Heart right ventricle (tissue), 16 donors: ENCODE measurements around the gene BRAF. TPM values are rescaled to one million over a fixed set of nuclear protein-coding genes. Genes with fewer than 3 reads are reported as not detected.
"Not testable (repeated sequence)": the region's sequence is repeated elsewhere in the genome, so short reads cannot be mapped to it uniquely, and the experiment has no call there.

Experiments
- ATAC-seq, 8 donors: fragments of 200-7000 bp; cut with Tn5 transposase; one replicate each; pipeline ENCODE4 v1.9.1; 2020; ENCODE audit warnings: mild to moderate bottlenecking in 8 of 8, moderate library complexity in 8 of 8, moderate number of reproducible peaks in 1 of 8
- DNase-seq, 2 donors: peaks; one replicate each; pipeline ENCODE4 v3.0.0-alpha.2; 2020
- H3K27ac ChIP-seq, 10 donors: fragments of 200-600 bp; sonication (generic) in 2 of 10; one replicate each; pipeline versions ENCODE4 v1.5.0 to v1.8.0; 2020 to 2022; ENCODE audit warnings: mild to moderate bottlenecking in 3 of 10
- H3K27me3 ChIP-seq, 7 donors: fragments of 200-600 bp; one replicate each; pipeline ENCODE4 v1.8.0; 2021 to 2022; ENCODE audit warnings: mild to moderate bottlenecking in 2 of 7
- H3K36me3 ChIP-seq, 9 donors: fragments of 200-600 bp; sonication (generic) in 1 of 9; one replicate each; pipeline versions ENCODE4 v1.5.0 to v1.8.0; 2020 to 2022; ENCODE audit warnings: mild to moderate bottlenecking in 2 of 9
- H3K4me1 ChIP-seq, 9 donors: fragments of 200-600 bp; sonication (generic) in 1 of 9; one replicate each; pipeline versions ENCODE4 v1.5.0 to v1.8.0; 2020 to 2022; ENCODE audit warnings: mild to moderate bottlenecking in 4 of 9
- H3K4me3 ChIP-seq, 10 donors: fragments of 200-600 bp; sonication (generic) in 2 of 10; one replicate each; pipeline versions ENCODE4 v1.5.0 to v1.8.0; 2020 to 2022; ENCODE audit warnings: mild to moderate bottlenecking in 7 of 10, moderate library complexity in 2 of 10
- H3K9me3 ChIP-seq, 11 donors: fragments of 200-600 bp in 10 of 11; sonication (generic) in 2 of 11; one replicate each; pipeline versions ENCODE4 v1.5.0 to v1.8.0; 2013 to 2022; ENCODE audit warnings: mild to moderate bottlenecking in 2 of 11, control low read depth in 1 of 11, moderate library complexity in 1 of 11
- WGBS, 2 donors: extraction: QIAGEN DNeasy Blood & Tissue Kit; methylation state at CpG; one replicate each; pipeline ENCODE4 v1.1.7; 2013; ENCODE audit warnings: inconsistent platforms in 1 of 2; 5-methylcytosine and 5-hydroxymethylcytosine counted together
- intact Hi-C, 10 donors: fragments of 100-400 bp; cut with DNase I; formaldehyde crosslinking; loops; one replicate each; pipeline versions ENCODE4 v1.11.1 to v1.14.2; 2022
- polyA plus RNA-seq, 2 donors: library from polyadenylated mRNA; stranded (reverse); fragments of 200-250 nt; gene quantifications; one replicate each; pipeline ENCODE4 v1.2.3, GENCODE V29; 2013
- total RNA-seq, 10 donors: library from RNA; stranded (reverse); fragmentation: NEBNext Ultra II Directional in 3 of 10; extraction: Animal tissue kit (Norgen Biotek cat#: 25700) in 3 of 10; gene quantifications; one replicate each; pipeline versions ENCODE4 v1.2.1 to v1.2.4, GENCODE V29; 2021 to 2023
- TF ChIP-seq, protein P1 (sequence below), 9 donors: fragments of 200-600 bp; sonication (generic) in 2 of 9; IDR thresholded peaks; one replicate each; pipeline versions ENCODE4 v1.5.0 to v1.8.0; 2021 to 2022; ENCODE audit warnings: antibody characterized with exemption in 9 of 9, mild to moderate bottlenecking in 5 of 9, moderate library complexity in 1 of 9
- donor health status: Arrhythmogenic right ventricular cardiomyopathy.
- donor health status: ischemic (EF 13 %, LVEDD 7.1; RV severe dilation, severe dysfunction).
- donor health status: healthy with polysubstance abuse.
- donor health status: DM: no; HTN: yes; CAD: no.
- donor health status: DM: no; HTN: no; CAD: no.
- donor health status: ischemic (EF 25% LVEDD 6.9; RV normal size, moderate dysfunction).
- donor health status: ischemic (EF 25% LVEDD 5.7; RV mildly dilated, moderate dysfunction).
- donor health status: healthy.
- donor health status: DM: yes; HTN: yes; CAD: no.
- donor health status: Ischemic cardiomyopathy.
- donor health status: ischemic (EF 35%, LVEDD 5.7; RV mildly dilated, moderate dysfunction).
- donor health status: nonischemic (EF 11% LVEDD 7.7; RV severe dilation, severe dysfunction).
- donor health status: DM: yes; HTN: yes; CAD: no.
- donor health status: PGD.
- donor health status: ischemic (EF 29% LVEDD 5.4; RV normal size, mild dysfunction).
- donor health status: nonischemic (EF 23%, LVEDD 6.1; RV moderate dilation, normal function).

The BRAF gene
- total and polyA plus RNA-seq, 12 donors = 3.8 to 36.8 (median 23.2) TPM

DNA sequence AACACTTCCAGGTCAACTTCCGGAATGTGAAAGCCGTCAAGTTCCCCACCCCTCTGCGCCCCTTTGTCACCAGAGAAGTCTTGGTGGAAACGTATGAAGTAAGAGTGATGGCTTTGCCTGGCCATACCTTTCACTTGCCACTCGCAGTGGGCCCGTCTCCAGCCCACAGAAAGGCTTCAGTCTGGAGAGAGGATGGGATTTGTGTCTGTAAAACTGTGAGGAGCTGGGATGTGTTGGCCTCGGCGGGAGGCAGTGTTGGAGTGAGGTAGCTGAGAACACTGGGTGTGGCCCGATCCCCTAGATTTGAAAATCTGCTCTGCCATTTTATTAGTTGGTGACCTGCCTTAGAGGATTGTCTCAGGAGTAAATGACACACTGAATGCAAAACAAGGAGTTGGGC, 245.5 kb downstream of the BRAF start:
- 91 to 94% methylated on average over 9 of the region's 9 CpGs for WGBS, 2 donors
- no peak for DNase-seq
- H3K27ac ChIP-seq = no peak overlapping the region
- ATAC-seq = no peak
- peaks cover 0 to 20% (median 14%) of the 10 kb centered on the region in 9 donors for H3K4me1 ChIP-seq
- no peak overlapping the region for H3K4me3 ChIP-seq
- TF ChIP-seq, protein P1, sequence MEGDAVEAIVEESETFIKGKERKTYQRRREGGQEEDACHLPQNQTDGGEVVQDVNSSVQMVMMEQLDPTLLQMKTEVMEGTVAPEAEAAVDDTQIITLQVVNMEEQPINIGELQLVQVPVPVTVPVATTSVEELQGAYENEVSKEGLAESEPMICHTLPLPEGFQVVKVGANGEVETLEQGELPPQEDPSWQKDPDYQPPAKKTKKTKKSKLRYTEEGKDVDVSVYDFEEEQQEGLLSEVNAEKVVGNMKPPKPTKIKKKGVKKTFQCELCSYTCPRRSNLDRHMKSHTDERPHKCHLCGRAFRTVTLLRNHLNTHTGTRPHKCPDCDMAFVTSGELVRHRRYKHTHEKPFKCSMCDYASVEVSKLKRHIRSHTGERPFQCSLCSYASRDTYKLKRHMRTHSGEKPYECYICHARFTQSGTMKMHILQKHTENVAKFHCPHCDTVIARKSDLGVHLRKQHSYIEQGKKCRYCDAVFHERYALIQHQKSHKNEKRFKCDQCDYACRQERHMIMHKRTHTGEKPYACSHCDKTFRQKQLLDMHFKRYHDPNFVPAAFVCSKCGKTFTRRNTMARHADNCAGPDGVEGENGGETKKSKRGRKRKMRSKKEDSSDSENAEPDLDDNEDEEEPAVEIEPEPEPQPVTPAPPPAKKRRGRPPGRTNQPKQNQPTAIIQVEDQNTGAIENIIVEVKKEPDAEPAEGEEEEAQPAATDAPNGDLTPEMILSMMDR (IDR thresholded peaks at IDR 0.05) = no peak
- H3K27me3 ChIP-seq = no peaks in the 10 kb centered on the region
- H3K36me3 ChIP-seq = peaks cover 0 to 68% (median 3%) of the 10 kb centered on the region in 9 donors
- intact Hi-C loops = loop anchor here in 4 of 10 donors (10.0 kb wide), 1 partner anchor 336 kb away; the partner anchor contains the start of gene MRPS33 (in 4 of the 4)
- no peaks in the 10 kb centered on the region for H3K9me3 ChIP-seq

DNA sequence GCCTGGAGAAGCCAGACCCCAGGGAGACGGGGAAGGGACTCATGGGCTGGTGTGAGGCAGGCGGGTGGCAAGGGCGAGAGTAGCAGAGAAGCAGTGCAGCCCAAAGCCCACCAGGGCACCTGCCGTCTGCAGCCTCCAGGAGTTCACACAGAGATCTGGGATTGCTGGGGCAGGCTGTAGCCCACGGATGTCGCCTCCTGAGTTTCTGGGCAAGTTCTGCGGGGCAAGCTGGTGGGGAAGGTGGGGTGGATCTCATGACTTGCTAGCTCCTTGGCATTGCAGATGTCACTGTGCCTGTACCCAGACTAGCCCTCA, 246.0 kb downstream of the BRAF start:
- H3K4me3 ChIP-seq = no peak overlapping the region
- TF ChIP-seq, protein P1 (IDR thresholded peaks at IDR 0.05) = no peak
- intact Hi-C loops = loop anchor here in 4 of 10 donors (10.0 kb wide), 1 partner anchor 336 kb away; the partner anchor contains the start of gene MRPS33 (in 4 of the 4)
- no peak for ATAC-seq
- WGBS, 2 donors = 95 to 99% methylated on average over 7 of the region's 7 CpGs
- H3K27ac ChIP-seq = no peak overlapping the region
- peaks cover 0 to 64% (median 3%) of the 10 kb centered on the region in 9 donors for H3K36me3 ChIP-seq
- peaks cover 0 to 24% (median 18%) of the 10 kb centered on the region in 9 donors for H3K4me1 ChIP-seq
- DNase-seq = no peak
- no peaks in the 10 kb centered on the region for H3K27me3 ChIP-seq
- H3K9me3 ChIP-seq = no peaks in the 10 kb centered on the region

DNA sequence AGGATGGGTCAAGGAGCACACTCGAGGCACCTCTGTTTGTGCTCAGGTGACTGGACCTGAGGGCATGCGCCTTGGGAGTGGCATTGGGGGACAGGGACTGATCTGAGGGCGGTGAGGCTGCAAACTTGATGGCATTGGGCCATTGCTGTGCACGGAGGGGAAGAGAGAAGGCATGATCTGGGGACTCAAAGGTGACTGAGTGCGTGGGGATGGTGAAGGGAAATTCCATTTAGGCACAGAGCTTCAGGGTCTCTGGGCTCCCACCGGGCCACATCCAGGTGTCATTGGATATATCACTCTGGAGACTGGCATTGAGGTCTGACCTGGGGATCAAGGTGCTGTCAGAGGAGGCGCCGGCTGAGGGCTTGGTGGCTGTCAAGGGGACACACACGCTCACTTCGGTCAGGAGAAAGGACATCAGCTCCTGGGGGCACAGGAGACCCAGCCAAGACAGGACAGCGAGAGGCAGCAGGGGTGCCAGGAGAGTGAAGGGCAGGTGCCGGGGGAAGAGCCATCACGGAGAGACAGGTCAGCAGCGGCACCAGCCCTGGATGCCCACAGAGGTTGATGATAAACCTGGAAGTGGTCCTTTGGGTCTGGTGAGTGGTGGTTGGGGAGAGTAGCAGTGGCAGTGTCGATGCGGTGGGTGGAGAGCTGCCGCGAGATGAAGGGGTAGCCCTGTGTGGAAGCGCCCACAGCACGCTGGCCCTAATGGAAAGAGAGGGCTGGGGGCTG, 246.5 kb downstream of the BRAF start:
- no peak overlapping the region for H3K27ac ChIP-seq
- intact Hi-C loops = loop anchor here in 4 of 10 donors (10.0 kb wide), 1 partner anchor 337 kb away; the partner anchor contains the start of gene MRPS33 (in 4 of the 4)
- H3K36me3 ChIP-seq = peaks cover 0 to 59% (median 3%) of the 10 kb centered on the region in 9 donors
- TF ChIP-seq, protein P1 (IDR thresholded peaks at IDR 0.05) = no peak
- 94 to 96% methylated on average over 20 of the region's 20 CpGs for WGBS, 2 donors
- H3K4me1 ChIP-seq = peaks cover 0 to 29% (median 24%) of the 10 kb centered on the region in 9 donors
- H3K27me3 ChIP-seq = no peaks in the 10 kb centered on the region
- H3K4me3 ChIP-seq = no peak overlapping the region
- ATAC-seq = no peak
- DNase-seq = no peak
- no peaks in the 10 kb centered on the region for H3K9me3 ChIP-seq

DNA sequence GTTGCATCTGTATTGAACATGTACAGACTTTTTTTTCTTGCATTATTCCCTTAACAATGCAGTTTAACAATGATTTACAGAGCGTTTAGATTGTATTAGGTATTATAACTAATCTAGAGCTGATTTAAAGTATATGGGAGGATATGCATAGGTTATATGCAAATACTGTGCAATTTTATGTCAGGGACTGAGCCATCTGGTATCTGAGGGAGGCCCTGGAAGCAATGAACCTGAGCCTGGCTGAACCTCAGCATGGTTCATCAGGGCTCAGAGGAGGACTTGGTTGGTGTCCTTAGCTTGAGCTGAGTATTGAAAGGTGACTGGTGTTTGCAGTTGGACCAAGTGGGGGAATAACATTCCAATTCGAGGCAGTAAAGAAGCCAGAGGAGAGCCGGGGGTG, 247.2 kb downstream of the BRAF start:
- TF ChIP-seq, protein P1 (IDR thresholded peaks at IDR 0.05) = no peak
- intact Hi-C loops = loop anchor here in 4 of 10 donors (10.0 kb wide), 1 partner anchor 337 kb away; the partner anchor contains the start of gene MRPS33 (in 4 of the 4)
- 91 to 92% methylated on average over 3 of the region's 3 CpGs for WGBS, 2 donors
- ATAC-seq (no peak), DNase-seq (no peak)
- H3K9me3 ChIP-seq = no peaks in the 10 kb centered on the region
- H3K4me1 ChIP-seq = peaks cover 0 to 32% (median 26%) of the 10 kb centered on the region in 9 donors
- no peak overlapping the region for H3K27ac ChIP-seq
- no peaks in the 10 kb centered on the region for H3K27me3 ChIP-seq
- no peak overlapping the region for H3K4me3 ChIP-seq
- H3K36me3 ChIP-seq = peaks cover 0 to 51% (median 3%) of the 10 kb centered on the region in 9 donors

DNA sequence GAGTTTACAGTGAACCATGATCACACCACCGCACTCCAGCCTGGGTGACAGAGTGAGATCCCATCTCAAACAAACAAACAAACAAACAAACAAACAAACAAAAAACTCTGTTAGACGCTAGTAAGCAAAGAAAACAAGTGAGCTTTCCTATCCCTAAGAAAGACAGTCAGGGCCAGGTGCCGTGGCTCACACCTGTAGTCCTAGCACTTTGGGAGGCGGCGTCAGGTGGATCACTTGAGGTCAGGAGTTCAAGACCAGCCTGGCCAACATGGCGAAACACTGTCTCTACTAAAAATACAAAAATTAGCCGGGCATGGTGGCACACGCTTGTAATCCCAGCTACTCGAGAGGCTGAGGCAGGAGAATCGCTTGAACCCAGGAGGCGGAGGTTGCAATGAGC, 247.8 kb downstream of the BRAF start:
- WGBS, 2 donors = 95 to 97% methylated on average over 11 of the region's 11 CpGs
- Histone ChIP-seq H3K36me3 (peaks cover 0 to 46% (median 3%) of the 10 kb centered on the region in 9 donors), H3K4me1 (peaks cover 0 to 35% (median 31%) of the 10 kb centered on the region in 9 donors)
- H3K4me3 ChIP-seq, ATAC-seq, H3K9me3 ChIP-seq, DNase-seq, H3K27me3 ChIP-seq, H3K27ac ChIP-seq: not testable (repeated sequence)
- intact Hi-C loops = loop anchor here in 4 of 10 donors (10.0 kb wide), 1 partner anchor 338 kb away; the partner anchor contains the start of gene MRPS33 (in 4 of the 4)
